NCI-H1930 (cell line): ENCODE data around the gene TWSG1.

Experiments
- DNase-seq, 2 experiments: peaks; one replicate each; lab custom pipeline; 2025; lab: John Stamatoyannopoulos, UW

Gene TWSG1

DNA sequence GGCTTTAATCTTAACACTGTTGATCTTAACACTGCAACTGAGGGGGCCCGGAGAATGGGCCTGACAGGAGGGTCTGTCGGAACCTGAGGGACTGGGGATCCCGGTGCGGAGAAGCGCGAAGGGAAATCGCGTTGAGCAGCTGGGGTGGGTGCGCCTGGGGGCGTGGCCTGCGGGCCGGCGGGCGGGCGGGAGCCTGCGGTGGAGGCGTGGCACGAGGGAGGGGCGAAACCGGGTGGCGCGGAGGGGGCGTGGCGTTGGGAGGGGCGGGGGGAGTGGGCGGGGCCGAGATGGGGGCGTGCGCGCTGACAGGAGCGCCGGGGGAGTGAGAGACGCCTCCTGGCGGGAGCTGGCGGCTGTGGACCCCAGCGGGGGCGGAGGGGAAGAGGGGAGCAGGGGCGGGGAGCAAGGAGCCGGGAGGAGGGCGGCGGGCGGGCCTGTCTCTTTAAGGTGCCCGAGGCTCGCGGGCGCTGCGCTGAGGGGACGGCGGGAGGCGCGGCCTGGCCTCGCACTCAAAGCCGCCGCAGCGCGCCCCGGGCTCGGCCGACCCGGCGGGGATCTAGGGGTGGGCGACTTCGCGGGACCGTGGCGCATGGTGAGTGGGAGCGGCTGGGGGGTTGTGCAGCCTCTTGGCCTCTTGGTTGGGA lies at the start of gene TWSG1:
TWSG1 (plus strand) TSS at position 445 of the 644 bp plus-strand sequence. CDS start 2,457 bp downstream, outside the sequence.
- DNase-seq: peak; percentile 69 to 76

DNA sequence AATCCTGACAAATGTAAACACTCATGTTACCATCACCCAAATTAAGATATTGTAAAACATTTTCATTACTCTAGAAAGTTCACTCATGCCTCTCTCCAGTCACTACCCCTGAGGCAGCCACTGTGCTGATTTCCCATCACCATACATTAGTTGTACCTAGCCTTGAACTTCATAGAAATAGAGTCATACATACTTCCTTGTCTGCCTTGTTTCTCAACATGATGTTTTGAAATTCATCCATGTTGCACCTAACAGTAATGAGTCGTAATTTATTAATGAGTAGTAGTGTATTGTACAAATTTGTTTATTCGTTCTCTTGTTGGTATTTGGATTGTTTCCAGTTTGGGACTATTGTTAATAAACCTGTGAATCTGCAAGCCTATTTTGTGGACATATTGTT lies 49.0 kb upstream of the TWSG1 start:
- DNase-seq: no peak

- DNase-seq: no peak
Measured at GRCh38 chr18:9287036-9287435, 47.5 kb upstream of the TWSG1 start.

GRCh38 chr18:9289698-9290097 lies 44.9 kb upstream of the TWSG1 start:
- DNase-seq: no peak

- DNase-seq: no peak
Measured at GRCh38 chr18:9290156-9290555, 44.4 kb upstream of the TWSG1 start.

GRCh38 chr18:9292047-9292446 lies 42.5 kb upstream of the TWSG1 start:
- no peak for DNase-seq

DNA sequence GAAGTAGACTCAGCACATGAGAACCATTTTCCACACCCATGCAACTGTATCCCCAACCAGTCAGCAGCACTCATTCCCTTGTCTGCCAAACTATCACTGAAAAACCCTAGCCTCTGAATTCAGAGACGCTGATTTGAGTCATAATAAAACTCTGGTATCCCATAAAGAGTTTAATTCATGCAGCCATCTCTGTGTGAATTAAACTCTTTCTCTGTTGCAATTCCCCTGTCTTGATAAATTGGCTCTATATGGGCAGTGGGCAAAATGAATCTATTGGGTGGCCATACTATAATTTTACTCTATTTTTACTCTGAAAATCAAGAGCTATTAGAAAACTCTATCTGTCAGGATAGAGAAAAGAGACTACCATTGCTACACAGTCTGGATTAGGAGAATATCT lies 40.6 kb upstream of the TWSG1 start:
- DNase-seq: no peak

DNA sequence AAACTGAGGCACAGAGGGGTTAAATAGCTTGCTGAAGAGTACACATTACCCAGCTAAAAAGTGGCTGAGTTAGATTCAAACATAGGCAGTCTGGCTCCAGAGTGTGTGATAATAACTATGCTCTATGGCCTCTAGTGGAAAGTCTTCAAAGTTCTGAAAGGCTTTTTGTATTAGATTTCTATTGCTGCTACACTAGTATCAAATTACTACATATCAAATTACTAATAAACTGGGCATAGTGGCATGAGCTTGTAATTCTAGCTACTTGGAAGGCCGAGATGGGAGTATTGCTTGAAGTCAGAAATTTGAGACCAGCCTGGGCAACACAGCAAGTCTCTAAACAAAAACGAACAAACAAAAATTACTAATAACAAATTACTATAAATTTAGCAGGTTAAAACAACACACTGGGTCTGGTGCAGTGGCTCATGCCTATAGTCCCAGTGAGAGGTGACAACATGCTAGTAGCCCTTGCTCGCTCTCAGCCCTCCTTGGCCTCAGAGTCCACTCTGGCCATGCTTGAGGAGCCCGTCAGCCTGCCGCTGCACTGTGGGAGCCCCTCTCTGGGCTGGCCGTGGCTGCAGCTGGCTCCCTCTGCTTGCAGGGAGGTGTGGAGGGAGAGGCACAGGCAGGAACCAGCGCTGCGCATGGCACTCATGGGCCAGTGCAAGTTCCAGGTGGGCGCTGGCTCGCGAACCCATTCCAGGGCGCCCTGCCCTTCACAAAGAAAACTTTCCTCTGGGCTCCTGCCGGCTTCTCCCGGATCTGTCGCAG lies 38.2 kb upstream of the TWSG1 start:
- DNase-seq: no peak

DNA sequence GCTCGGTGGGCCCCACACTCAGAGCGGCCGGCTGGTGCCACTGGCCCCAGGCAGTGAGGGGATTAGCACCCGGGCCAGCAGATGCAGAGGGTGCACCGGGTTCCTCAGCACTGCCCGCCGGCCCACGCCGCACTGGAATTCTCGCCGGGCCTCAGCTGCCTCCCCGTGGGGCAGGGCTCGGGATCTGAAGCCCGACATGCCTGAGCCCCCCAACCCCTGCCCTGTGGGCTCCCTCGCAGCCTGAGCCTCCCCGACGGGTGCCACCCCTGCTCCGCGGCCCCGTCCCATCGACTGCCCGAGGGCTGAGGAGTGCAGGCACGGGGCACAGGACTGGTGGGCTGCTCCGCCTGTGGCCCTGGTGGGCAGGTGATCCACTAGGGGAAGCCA lies 37.6 kb upstream of the TWSG1 start:
- DNase-seq: no peak

- no peak for DNase-seq
Measured at GRCh38 chr18:9304388-9305070, 30.0 kb upstream of the TWSG1 start.

- DNase-seq: no peak
Measured at GRCh38 chr18:9319333-9319732, 15.2 kb upstream of the TWSG1 start.

GRCh38 chr18:9321017-9321452 lies 13.5 kb upstream of the TWSG1 start:
- DNase-seq: no peak

- no peak for DNase-seq
Measured at GRCh38 chr18:9321736-9322135, 12.8 kb upstream of the TWSG1 start.

GRCh38 chr18:9322744-9323143 lies 11.8 kb upstream of the TWSG1 start:
- DNase-seq: no peak

DNA sequence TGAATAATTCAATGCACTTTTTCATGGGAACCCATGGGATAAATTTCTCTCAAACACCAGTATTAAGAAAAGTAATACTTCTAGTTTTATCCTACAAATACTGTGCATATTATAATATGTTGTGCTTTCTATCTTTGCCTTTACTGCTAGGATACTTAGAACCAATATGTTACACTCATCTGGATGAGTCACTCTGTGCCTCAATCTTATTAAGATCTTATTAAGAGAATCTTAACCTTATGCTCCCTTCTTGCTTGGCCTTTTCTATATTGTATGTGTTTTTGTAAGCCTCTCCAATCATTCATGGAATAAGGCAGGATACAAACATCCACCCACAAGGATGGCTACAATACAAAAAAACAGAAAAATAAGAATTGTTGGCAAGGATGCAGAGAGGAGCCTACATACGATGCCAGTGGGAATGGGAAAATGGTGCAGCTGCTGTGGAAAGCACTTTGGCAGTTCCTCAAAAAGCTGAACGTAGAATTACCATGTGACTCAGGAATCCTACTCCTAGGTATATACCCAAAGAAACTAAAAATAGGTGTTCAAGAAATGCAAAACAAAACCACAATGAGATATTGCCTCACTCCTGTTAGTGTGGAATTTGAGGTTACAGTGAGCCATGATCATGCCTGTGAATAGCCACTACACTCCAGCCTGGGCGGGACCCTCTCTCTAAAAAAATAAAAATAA lies 10.7 kb upstream of the TWSG1 start:
- DNase-seq: no peak

GRCh38 chr18:9325716-9326115 lies 8.9 kb upstream of the TWSG1 start:
- DNase-seq: no peak

GRCh38 chr18:9328776-9329175 lies 5.8 kb upstream of the TWSG1 start:
- no peak for DNase-seq

- DNase-seq: no peak
Measured at GRCh38 chr18:9329471-9329870, 5.1 kb upstream of the TWSG1 start.

GRCh38 chr18:9330419-9330818 lies 4.2 kb upstream of the TWSG1 start:
- DNase-seq: no peak

DNA sequence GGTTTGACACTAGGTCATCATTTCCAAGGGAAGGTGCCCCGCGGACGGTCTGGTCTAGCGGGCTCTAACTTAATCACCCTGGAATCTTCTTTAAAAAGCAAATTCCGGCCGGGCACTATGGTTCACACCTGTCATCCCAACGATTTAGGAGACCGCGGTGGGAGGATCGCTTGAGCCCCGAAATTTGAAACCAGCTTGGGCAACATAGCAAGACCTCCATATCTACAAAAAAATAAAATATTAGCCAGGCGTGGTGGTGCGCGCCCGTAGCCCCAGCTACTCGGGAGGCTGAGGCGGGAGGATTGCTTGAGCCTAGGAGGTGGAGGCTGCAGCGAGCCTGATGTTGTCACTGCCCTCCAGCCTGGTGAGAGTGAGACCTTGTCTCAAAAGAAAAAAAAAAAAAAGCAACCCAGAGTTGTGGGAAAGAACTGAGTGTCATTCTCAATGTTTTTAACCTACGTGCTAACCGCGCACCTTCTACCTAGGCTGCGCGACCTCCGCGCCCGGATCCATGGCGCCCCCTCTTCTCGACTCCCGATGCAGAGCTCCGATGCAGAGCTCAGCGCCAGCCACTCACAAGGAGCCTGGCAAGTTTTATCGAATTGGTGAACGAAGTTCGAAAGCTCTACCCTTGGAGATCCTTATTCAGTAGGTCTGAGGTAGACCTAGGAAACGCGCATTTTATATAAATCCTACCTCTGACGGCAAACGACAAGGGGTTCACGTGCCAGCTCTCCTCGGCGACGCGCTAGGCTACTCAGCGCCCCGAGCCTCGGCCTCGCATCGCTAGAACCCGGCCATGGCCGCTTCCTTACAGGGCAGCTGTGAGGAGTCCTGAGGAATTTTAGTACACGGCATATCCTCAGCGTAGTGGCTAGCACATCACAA lies 888 bp upstream of the TWSG1 start:
- no peak for DNase-seq

GRCh38 chr18:9334973-9335696 lies 562 bp downstream of the TWSG1 start:
- peak in 1 of 2 experiments; percentile 37 for DNase-seq
